ENCODE data around the gene RBP2.
A peak's percentile ranks its signal among the peaks of the same experiment; 100 is the strongest.

Gene RBP2

GRCh38 chr3:139522421-139522820 is 46.1 kb upstream of the RBP2 start:
- Histone ChIP-seq H2BK15ac (ENCODE audit: low read depth, poor library complexity, severe bottlenecking) (no peak overlapping the region), H4K8ac (ENCODE audit: low read length) (no peak overlapping the region), H2BK5ac (ENCODE audit: low read depth, low read length, poor library complexity, severe bottlenecking) (no peak overlapping the region), H3K23ac (ENCODE audit: low read length in 2 of 2) (no peak overlapping the region), H3K79me1 (replicated peaks; ENCODE audit: low read length, poor library complexity, severe bottlenecking) (no peaks in the 10 kb centered on the region), H3K9me3 (ENCODE audit: control insufficient read depth, low read length) (no peaks in the 10 kb centered on the region), H3K4ac (ENCODE audit: low read depth in 1 of 2, low read length in 2 of 2) (no peak overlapping the region), H3K9ac (ENCODE audit: low read length) (no peak overlapping the region), H3K27ac (ENCODE audit: low read length, poor library complexity, severe bottlenecking) (no peak overlapping the region), H3K18ac (ENCODE audit: low read depth in 1 of 2, low read length in 2 of 2) (no peak overlapping the region), H3K4me1 (ENCODE audit: control insufficient read depth, insufficient read depth, low read depth, low read length) (no peaks in the 10 kb centered on the region), H2BK120ac (ENCODE audit: low read depth, low read length) (no peak overlapping the region), H3K4me3 (ENCODE audit: insufficient read depth in 1 of 2, low read depth in 1 of 2, low read length in 2 of 2) (no peak overlapping the region), H3K27me3 (ENCODE audit: control insufficient read depth in 1 of 2, insufficient read depth in 1 of 2, low read length in 2 of 2) (peaks cover 7 to 10% of the 10 kb centered on the region in 2 experiments), H2AK5ac (ENCODE audit: low read length, severe bottlenecking) (no peak overlapping the region), H3K14ac (ENCODE audit: low read length in 2 of 2) (no peak overlapping the region), H3K4me2 (ENCODE audit: low read length, poor library complexity, severe bottlenecking) (no peak overlapping the region), H3K36me3 (ENCODE audit: control insufficient read depth in 1 of 2, insufficient read depth in 2 of 2, low read depth in 1 of 2, low read length in 2 of 2) (no peaks in the 10 kb centered on the region), H2AFZ (ENCODE audit: low read depth, low read length) (no peak overlapping the region), H4K91ac (ENCODE audit: low read length) (no peak overlapping the region), H2BK12ac (ENCODE audit: low read length in 2 of 2) (no peak overlapping the region)
- DNase-seq, result no peak
- WGBS, result 15% methylated on average over 2 of the region's 2 CpGs

GRCh38 chr3:139521816-139522215 is 45.5 kb upstream of the RBP2 start:
- H3K36me3 ChIP-seq (ENCODE audit: control insufficient read depth in 1 of 2, insufficient read depth in 2 of 2, low read depth in 1 of 2, low read length in 2 of 2), result no peaks in the 10 kb centered on the region
- H3K4me1 ChIP-seq (ENCODE audit: control insufficient read depth, insufficient read depth, low read depth, low read length), result no peaks in the 10 kb centered on the region
- H2BK5ac ChIP-seq (ENCODE audit: low read depth, low read length, poor library complexity, severe bottlenecking), result no peak overlapping the region
- WGBS, result no CpG with 5 or more reads among the region's 1 CpG
- H3K27me3 ChIP-seq (ENCODE audit: control insufficient read depth in 1 of 2, insufficient read depth in 1 of 2, low read length in 2 of 2), result peaks cover 9 to 10% of the 10 kb centered on the region in 2 experiments
- no peak overlapping the region for H2AK5ac ChIP-seq (ENCODE audit: low read length, severe bottlenecking)
- no peak overlapping the region for H4K8ac ChIP-seq (ENCODE audit: low read length)
- H3K18ac ChIP-seq (ENCODE audit: low read depth in 1 of 2, low read length in 2 of 2), result no peak overlapping the region
- H3K4ac ChIP-seq (ENCODE audit: low read depth in 1 of 2, low read length in 2 of 2), result no peak overlapping the region
- H3K9ac ChIP-seq (ENCODE audit: low read length), result no peak overlapping the region
- H2BK120ac ChIP-seq (ENCODE audit: low read depth, low read length), result no peak overlapping the region
- H2BK12ac ChIP-seq (ENCODE audit: low read length in 2 of 2), result no peak overlapping the region
- H3K14ac ChIP-seq (ENCODE audit: low read length in 2 of 2), result no peak overlapping the region
- DNase-seq, result no peak
- H3K4me2 ChIP-seq (ENCODE audit: low read length, poor library complexity, severe bottlenecking), result no peak overlapping the region
- no peak overlapping the region for H2AFZ ChIP-seq (ENCODE audit: low read depth, low read length)
- H2BK15ac ChIP-seq (ENCODE audit: low read depth, poor library complexity, severe bottlenecking), result no peak overlapping the region
- H3K79me1 ChIP-seq (replicated peaks; ENCODE audit: low read length, poor library complexity, severe bottlenecking), result no peaks in the 10 kb centered on the region
- no peak overlapping the region for H3K23ac ChIP-seq (ENCODE audit: low read length in 2 of 2)
- H3K27ac ChIP-seq (ENCODE audit: low read length, poor library complexity, severe bottlenecking), result no peak overlapping the region
- no peak overlapping the region for H4K91ac ChIP-seq (ENCODE audit: low read length)
- H3K9me3 ChIP-seq (ENCODE audit: control insufficient read depth, low read length), result no peaks in the 10 kb centered on the region
- H3K4me3 ChIP-seq (ENCODE audit: insufficient read depth in 1 of 2, low read depth in 1 of 2, low read length in 2 of 2), result no peak overlapping the region

GRCh38 chr3:139521144-139521543 is 44.8 kb upstream of the RBP2 start:
- H3K4me3 ChIP-seq (ENCODE audit: insufficient read depth in 1 of 2, low read depth in 1 of 2, low read length in 2 of 2), result no peak overlapping the region
- H2AK5ac ChIP-seq (ENCODE audit: low read length, severe bottlenecking), result no peak overlapping the region
- H2BK120ac ChIP-seq (ENCODE audit: low read depth, low read length), result no peak overlapping the region
- no peak overlapping the region for H3K4me2 ChIP-seq (ENCODE audit: low read length, poor library complexity, severe bottlenecking)
- H3K9ac ChIP-seq (ENCODE audit: low read length), result no peak overlapping the region
- no peaks in the 10 kb centered on the region for H3K36me3 ChIP-seq (ENCODE audit: control insufficient read depth in 1 of 2, insufficient read depth in 2 of 2, low read depth in 1 of 2, low read length in 2 of 2)
- H3K14ac ChIP-seq (ENCODE audit: low read length in 2 of 2), result no peak overlapping the region
- H4K91ac ChIP-seq (ENCODE audit: low read length), result no peak overlapping the region
- no peaks in the 10 kb centered on the region for H3K9me3 ChIP-seq (ENCODE audit: control insufficient read depth, low read length)
- H2AFZ ChIP-seq (ENCODE audit: low read depth, low read length), result no peak overlapping the region
- H2BK15ac ChIP-seq (ENCODE audit: low read depth, poor library complexity, severe bottlenecking), result no peak overlapping the region
- no peak overlapping the region for H2BK12ac ChIP-seq (ENCODE audit: low read length in 2 of 2)
- no peak overlapping the region for H3K27ac ChIP-seq (ENCODE audit: low read length, poor library complexity, severe bottlenecking)
- H4K8ac ChIP-seq (ENCODE audit: low read length), result no peak overlapping the region
- no peak overlapping the region for H2BK5ac ChIP-seq (ENCODE audit: low read depth, low read length, poor library complexity, severe bottlenecking)
- no peak for DNase-seq
- H3K4me1 ChIP-seq (ENCODE audit: control insufficient read depth, insufficient read depth, low read depth, low read length), result no peaks in the 10 kb centered on the region
- WGBS, result 100% methylated on average over 1 of the region's 3 CpGs
- peaks cover 11 to 14% of the 10 kb centered on the region in 2 experiments for H3K27me3 ChIP-seq (ENCODE audit: control insufficient read depth in 1 of 2, insufficient read depth in 1 of 2, low read length in 2 of 2)
- no peak overlapping the region for H3K18ac ChIP-seq (ENCODE audit: low read depth in 1 of 2, low read length in 2 of 2)
- no peak overlapping the region for H3K4ac ChIP-seq (ENCODE audit: low read depth in 1 of 2, low read length in 2 of 2)
- H3K23ac ChIP-seq (ENCODE audit: low read length in 2 of 2), result no peak overlapping the region
- H3K79me1 ChIP-seq (replicated peaks; ENCODE audit: low read length, poor library complexity, severe bottlenecking), result no peaks in the 10 kb centered on the region

- H3K27me3 ChIP-seq (ENCODE audit: control insufficient read depth in 1 of 2, insufficient read depth in 1 of 2, low read length in 2 of 2), result peaks cover 11 to 18% of the 10 kb centered on the region in 2 experiments
- no peak overlapping the region for H3K14ac ChIP-seq (ENCODE audit: low read length in 2 of 2)
- no peak overlapping the region for H2BK120ac ChIP-seq (ENCODE audit: low read depth, low read length)
- DNase-seq, result no peak
- no peak overlapping the region for H3K23ac ChIP-seq (ENCODE audit: low read length in 2 of 2)
- 90% methylated on average over 6 of the region's 7 CpGs for WGBS
- H3K27ac ChIP-seq (ENCODE audit: low read length, poor library complexity, severe bottlenecking), result no peak overlapping the region
- H2AK5ac ChIP-seq (ENCODE audit: low read length, severe bottlenecking), result no peak overlapping the region
- H4K8ac ChIP-seq (ENCODE audit: low read length), result no peak overlapping the region
- H3K18ac ChIP-seq (ENCODE audit: low read depth in 1 of 2, low read length in 2 of 2), result no peak overlapping the region
- H3K4me3 ChIP-seq (ENCODE audit: insufficient read depth in 1 of 2, low read depth in 1 of 2, low read length in 2 of 2), result no peak overlapping the region
- no peak overlapping the region for H2BK5ac ChIP-seq (ENCODE audit: low read depth, low read length, poor library complexity, severe bottlenecking)
- peak overlapping the region; percentile 27 for H4K91ac ChIP-seq (ENCODE audit: low read length)
- no peaks in the 10 kb centered on the region for H3K79me1 ChIP-seq (replicated peaks; ENCODE audit: low read length, poor library complexity, severe bottlenecking)
- no peak overlapping the region for H2AFZ ChIP-seq (ENCODE audit: low read depth, low read length)
- no peaks in the 10 kb centered on the region for H3K9me3 ChIP-seq (ENCODE audit: control insufficient read depth, low read length)
- H3K4me2 ChIP-seq (ENCODE audit: low read length, poor library complexity, severe bottlenecking), result no peak overlapping the region
- no peaks in the 10 kb centered on the region for H3K4me1 ChIP-seq (ENCODE audit: control insufficient read depth, insufficient read depth, low read depth, low read length)
- H3K4ac ChIP-seq (ENCODE audit: low read depth in 1 of 2, low read length in 2 of 2), result no peak overlapping the region
- H3K36me3 ChIP-seq (ENCODE audit: control insufficient read depth in 1 of 2, insufficient read depth in 2 of 2, low read depth in 1 of 2, low read length in 2 of 2), result no peaks in the 10 kb centered on the region
- no peak overlapping the region for H2BK12ac ChIP-seq (ENCODE audit: low read length in 2 of 2)
- no peak overlapping the region for H3K9ac ChIP-seq (ENCODE audit: low read length)
- no peak overlapping the region for H2BK15ac ChIP-seq (ENCODE audit: low read depth, poor library complexity, severe bottlenecking)
Measured at GRCh38 chr3:139519998-139520737, 43.9 kb upstream of the RBP2 start.

All from mesenchymal stem cell (in vitro differentiated cells and primary cell).